Natural killer cell (primary cell): ENCODE data around the gene KIF9. TPM values are rescaled to one million over a fixed set of nuclear protein-coding genes. Genes with fewer than 3 reads are reported as not detected.
"Not testable (repeated sequence)": the region's sequence is repeated elsewhere in the genome, so short reads cannot be mapped to it uniquely, and the experiment has no call there.

Source experiments
- ATAC-seq, 3 donors: fragments of 150-1000 bp in 2 of 3; fragments of 200-7000 bp in 1 of 3; cut with Tn5 transposase; 1 replicate in 1 of 3; 2 replicates in 2 of 3; pipeline ENCODE4 v1.10.0; 2021; ENCODE audit warnings: mild to moderate bottlenecking in 2 of 3, moderate library complexity in 2 of 3
- DNase-seq, 2 donors: peaks; one replicate each; pipeline versions ENCODE4 v3.0.0 to v3.0.0-alpha.2; 2013 to 2021; ENCODE audit warnings: mixed read lengths in 1 of 2
- H3K27ac ChIP-seq: one replicate; pipeline ENCODE4 v1.5.1; 2013; ENCODE audit warnings: mild to moderate bottlenecking, low read length
- H3K27me3 ChIP-seq: one replicate; pipeline ENCODE4 v1.6.1; 2013; ENCODE audit warnings: low read length; ENCODE audit not compliant: control insufficient read depth, insufficient read depth
- H3K36me3 ChIP-seq: one replicate; pipeline ENCODE4 v1.6.1; 2013; ENCODE audit warnings: low read length; ENCODE audit not compliant: control insufficient read depth, insufficient read depth
- H3K4me1 ChIP-seq: one replicate; pipeline ENCODE4 v1.6.1; 2013; ENCODE audit warnings: low read length; ENCODE audit not compliant: control insufficient read depth, insufficient read depth
- H3K4me3 ChIP-seq: one replicate; pipeline ENCODE4 v1.5.1; 2013; ENCODE audit warnings: low read length
- H3K9me3 ChIP-seq: one replicate; pipeline ENCODE4 v1.6.1; 2013; ENCODE audit warnings: low read length; ENCODE audit not compliant: control insufficient read depth, insufficient read depth
- H3K27ac Mint-ChIP-seq, 2 donors: one replicate each; pipeline ENCODE4 v1.8.0; 2022; ENCODE audit warnings: mild to moderate bottlenecking in 2 of 2, mixed read lengths in 2 of 2, moderate library complexity in 1 of 2
- H3K27me3 Mint-ChIP-seq, 2 donors: one replicate each; pipeline ENCODE4 v1.8.0; 2022; ENCODE audit warnings: low read depth in 2 of 2, mixed read lengths in 2 of 2
- H3K36me3 Mint-ChIP-seq: one replicate; pipeline ENCODE4 v1.8.0; 2022; ENCODE audit warnings: mixed read lengths
- H3K4me1 Mint-ChIP-seq, 2 donors: one replicate each; pipeline ENCODE4 v1.8.0; 2022; ENCODE audit warnings: mixed read lengths in 2 of 2
- H3K4me3 Mint-ChIP-seq: one replicate; pipeline ENCODE4 v1.8.0; 2022; ENCODE audit warnings: mild to moderate bottlenecking, moderate library complexity, mixed read lengths
- H3K9me3 Mint-ChIP-seq, 2 donors: one replicate each; pipeline ENCODE4 v1.8.0; 2022; ENCODE audit warnings: mixed read lengths in 2 of 2
- CTCF ChIP-seq: fragments of 200-600 bp; IDR thresholded peaks from one replicate; pipeline ENCODE4 v1.8.0; 2022; ENCODE audit warnings: antibody characterized with exemption
- WGBS: methylation state at CpG from one replicate; pipeline ENCODE4 v1.1.7; 2013; ENCODE audit warnings: missing lambda C conversion rate; ENCODE audit not compliant: insufficient coverage; 5-methylcytosine and 5-hydroxymethylcytosine counted together
- intact Hi-C: fragments of 100-400 bp; cut with micrococcal nuclease; formaldehyde crosslinking; loops from one replicate; pipeline ENCODE4 v1.14.2; 2022
- total RNA-seq, 4 donors: library from RNA; stranded (reverse); fragments of 120-200 nt in 1 of 4; gene quantifications; one replicate each; pipeline versions ENCODE4 v1.2.3 to v1.2.4, GENCODE V29; 2013 to 2022

KIF9 gene
- total RNA-seq, 3 donors from 2014 or later (not counting 1 experiment from before 2014, with no cell fraction given) = 11.4 to 21.9 (median 21.4) TPM

- Histone ChIP-seq H3K36me3 (no peaks in the 10 kb centered on the region), H3K27ac (no peak overlapping the region), H3K27me3 (no peaks in the 10 kb centered on the region), H3K9me3 (no peaks in the 10 kb centered on the region), H3K4me3 (no peak overlapping the region), H3K4me1 (no peaks in the 10 kb centered on the region)
- no peak for DNase-seq
- Mint-ChIP-seq H3K27ac (no peak overlapping the region), H3K36me3 (no peaks in the 10 kb centered on the region), H3K4me1 (no peaks in the 10 kb centered on the region), H3K27me3 (no peaks in the 10 kb centered on the region), H3K4me3 (no peak overlapping the region), H3K9me3 (no peaks in the 10 kb centered on the region)
- no peak for TF ChIP-seq CTCF
- intact Hi-C loops = no loop called here
- no peak for ATAC-seq
- 98% methylated on average over 3 of the region's 3 CpGs for WGBS
These were observed 23.5 kb downstream of the KIF9 start for GRCh38 chr3:47259114-47259513.

- H3K4me1 Mint-ChIP-seq, DNase-seq, H3K4me3 Mint-ChIP-seq, ATAC-seq, H3K4me3 ChIP-seq, H3K36me3 ChIP-seq, H3K27me3 Mint-ChIP-seq, H3K9me3 Mint-ChIP-seq, H3K27me3 ChIP-seq, H3K9me3 ChIP-seq, H3K27ac ChIP-seq, intact Hi-C loops, H3K36me3 Mint-ChIP-seq, H3K4me1 ChIP-seq, H3K27ac Mint-ChIP-seq: not testable (repeated sequence)
- 96% methylated on average over 25 of the region's 25 CpGs for WGBS
These were observed 26.3 kb downstream of the KIF9 start for GRCh38 chr3:47256331-47256730.

GRCh38 chr3:47251689-47252088 lies 30.9 kb downstream of the KIF9 start:
- Histone ChIP-seq H3K27ac (no peak overlapping the region), H3K9me3 (no peaks in the 10 kb centered on the region), H3K4me1 (no peaks in the 10 kb centered on the region), H3K36me3 (no peaks in the 10 kb centered on the region), H3K27me3 (no peaks in the 10 kb centered on the region), H3K4me3 (no peak overlapping the region)
- ATAC-seq (no peak), DNase-seq (no peak)
- 61% methylated on average over 5 of the region's 5 CpGs for WGBS
- no peaks in the 10 kb centered on the region for H3K27me3 Mint-ChIP-seq
- no peak overlapping the region for H3K27ac Mint-ChIP-seq
- TF ChIP-seq CTCF = no peak
- H3K36me3 Mint-ChIP-seq = no peaks in the 10 kb centered on the region
- no peaks in the 10 kb centered on the region for H3K9me3 Mint-ChIP-seq
- intact Hi-C loops = no loop called here
- no peak overlapping the region for H3K4me3 Mint-ChIP-seq
- H3K4me1 Mint-ChIP-seq = no peaks in the 10 kb centered on the region

- H3K9me3 ChIP-seq, H3K36me3 Mint-ChIP-seq, H3K27me3 ChIP-seq, H3K4me3 ChIP-seq, ATAC-seq, H3K9me3 Mint-ChIP-seq, intact Hi-C loops, H3K27ac ChIP-seq, H3K4me3 Mint-ChIP-seq, H3K27me3 Mint-ChIP-seq, H3K27ac Mint-ChIP-seq, H3K36me3 ChIP-seq, H3K4me1 Mint-ChIP-seq, H3K4me1 ChIP-seq, DNase-seq: not testable (repeated sequence)
- WGBS = 61% methylated on average over 3 of the region's 3 CpGs
These were observed 31.5 kb downstream of the KIF9 start for GRCh38 chr3:47251085-47251484.
